MM.1S (cell line): ENCODE data around the gene ZMIZ2.

Experiments used
- DNase-seq: peaks from one replicate; pipeline ENCODE4 v3.0.0-alpha.2; 2015
- H2AFZ ChIP-seq: fragments of 300-600 bp; sonication (generic); 2 replicates; pipeline ENCODE4 v1.6.0; 2016; ENCODE audit warnings: antibody characterized with exemption, low read length
- H3F3A ChIP-seq: fragments of 300-600 bp; sonication (generic); 2 replicates; pipeline ENCODE4 v1.6.1; 2016; ENCODE audit warnings: mild to moderate bottlenecking, antibody characterized with exemption, low read length, moderate library complexity, mixed read lengths; ENCODE audit not compliant: insufficient read depth
- H3K27ac ChIP-seq: fragments of 300-600 bp; sonication (generic); 2 replicates; pipeline ENCODE4 v1.5.1; 2016; ENCODE audit warnings: mild to moderate bottlenecking, low read length
- H3K27me3 ChIP-seq: fragments of 300-600 bp; sonication (generic); replicated peaks from 2 replicates; pipeline ENCODE4 v1.6.0; 2016; ENCODE audit warnings: low read length; ENCODE audit not compliant: insufficient read depth
- H3K36me3 ChIP-seq: fragments of 300-600 bp; sonication (generic); replicated peaks from 2 replicates; pipeline ENCODE4 v1.6.1; 2016; ENCODE audit warnings: mild to moderate bottlenecking, low read length, mixed read lengths; ENCODE audit not compliant: insufficient read depth
- H3K4me1 ChIP-seq: fragments of 300-600 bp; sonication (generic); 2 replicates; pipeline ENCODE4 v1.6.1; 2016; ENCODE audit warnings: low read length, mixed read lengths
- H3K4me2 ChIP-seq: fragments of 300-600 bp; sonication (generic); 2 replicates; pipeline ENCODE4 v1.6.0; 2016; ENCODE audit warnings: low read depth, low read length
- H3K4me3 ChIP-seq: fragments of 300-600 bp; sonication (generic); 2 replicates; pipeline ENCODE4 v1.5.1; 2016; ENCODE audit warnings: low read length, mixed read lengths
- H3K79me2 ChIP-seq: fragments of 300-600 bp; sonication (generic); 2 replicates; pipeline ENCODE4 v1.6.1; 2016; ENCODE audit warnings: mixed run types, low read length, mixed read lengths
- H3K9ac ChIP-seq: fragments of 300-600 bp; sonication (generic); 2 replicates; pipeline ENCODE4 v1.6.1; 2016; ENCODE audit warnings: low read length, mixed read lengths
- H3K9me2 ChIP-seq: fragments of 300-600 bp; sonication (generic); replicated peaks from 2 replicates; pipeline ENCODE4 v1.6.1; 2016; ENCODE audit warnings: mild to moderate bottlenecking, low read length, mixed read lengths; ENCODE audit not compliant: insufficient read depth
- H3K9me3 ChIP-seq: fragments of 300-600 bp; sonication (generic); replicated peaks from 2 replicates; pipeline ENCODE4 v1.6.1; 2016; ENCODE audit warnings: mild to moderate bottlenecking, low read length, mixed read lengths; ENCODE audit not compliant: insufficient read depth
- H4K20me1 ChIP-seq: fragments of 300-600 bp; sonication (generic); 2 replicates; pipeline ENCODE4 v1.6.1; 2016; ENCODE audit warnings: mild to moderate bottlenecking, low read length, moderate library complexity, mixed read lengths; ENCODE audit not compliant: insufficient read depth
- CTCF ChIP-seq: fragments of 300-600 bp; sonication (generic); IDR thresholded peaks from 2 replicates; pipeline ENCODE4 v1.5.1; 2016; ENCODE audit warnings: antibody characterized with exemption, low read length, mixed read lengths
- EZH2 ChIP-seq: fragments of 300-600 bp; sonication (generic); optimal IDR thresholded peaks from 2 replicates; pipeline ENCODE3; 2017; ENCODE audit warnings: low read depth, mild to moderate bottlenecking, antibody characterized with exemption, low read length, mixed read lengths
- EZH2phosphoT487 ChIP-seq: fragments of 300-600 bp; sonication (generic); IDR thresholded peaks from 2 replicates; pipeline ENCODE4 v1.6.1; 2018; ENCODE audit warnings: antibody characterized with exemption, low read length

The ZMIZ2 gene

GRCh38 chr7:44757311-44757710 is 8.7 kb downstream of the ZMIZ2 start:
- no peaks in the 10 kb centered on the region; the same call in 1 of the 2 replicates for H3K4me1 ChIP-seq
- no peaks in the 10 kb centered on the region for H3K36me3 ChIP-seq
- no peak for DNase-seq
- no peak overlapping the region for H3K9ac ChIP-seq
- H4K20me1 ChIP-seq: no peaks in the 10 kb centered on the region; the same call in 1 of the 2 replicates
- peaks cover 48% of the 10 kb centered on the region for H3K79me2 ChIP-seq
- H3K4me2 ChIP-seq: no peak overlapping the region
- no peaks in the 10 kb centered on the region for H3K9me3 ChIP-seq
- TF ChIP-seq EZH2: no peak
- TF ChIP-seq CTCF: no peak
- no peak for TF ChIP-seq EZH2phosphoT487
- no peaks in the 10 kb centered on the region for H3F3A ChIP-seq
- no peaks in the 10 kb centered on the region for H3K27me3 ChIP-seq
- no peak overlapping the region for H3K4me3 ChIP-seq
- no peak overlapping the region for H3K27ac ChIP-seq
- H3K9me2 ChIP-seq: no peaks in the 10 kb centered on the region
- H2AFZ ChIP-seq: no peak overlapping the region

- Histone ChIP-seq H3K36me3 (no peaks in the 10 kb centered on the region), H3F3A (no peaks in the 10 kb centered on the region), H4K20me1 (no peaks in the 10 kb centered on the region; the same call in 1 of the 2 replicates), H3K27ac (no peak overlapping the region), H3K9me3 (no peaks in the 10 kb centered on the region), H3K4me1 (no peaks in the 10 kb centered on the region; the same call in 1 of the 2 replicates), H3K27me3 (no peaks in the 10 kb centered on the region), H2AFZ (no peak overlapping the region), H3K79me2 (peaks cover 44% of the 10 kb centered on the region), H3K4me2 (no peak overlapping the region), H3K4me3 (no peak overlapping the region), H3K9ac (no peak overlapping the region), H3K9me2 (no peaks in the 10 kb centered on the region)
- TF ChIP-seq CTCF (no peak), EZH2 (no peak), EZH2phosphoT487 (no peak)
- DNase-seq: no peak
Measured at GRCh38 chr7:44757739-44758138, 9.1 kb downstream of the ZMIZ2 start.

- no peaks in the 10 kb centered on the region; the same call in 1 of the 2 replicates for H4K20me1 ChIP-seq
- H3K4me1 ChIP-seq: no peaks in the 10 kb centered on the region
- H3K27ac ChIP-seq: no peak overlapping the region
- DNase-seq: no peak
- H3K4me2 ChIP-seq: no peak overlapping the region
- H3K9ac ChIP-seq: no peak overlapping the region
- no peak overlapping the region for H3K4me3 ChIP-seq
- no peaks in the 10 kb centered on the region for H3K9me2 ChIP-seq
- H2AFZ ChIP-seq: no peak overlapping the region
- H3K36me3 ChIP-seq: no peaks in the 10 kb centered on the region
- H3K79me2 ChIP-seq: peaks cover 29% of the 10 kb centered on the region
- H3F3A ChIP-seq: no peaks in the 10 kb centered on the region
- no peaks in the 10 kb centered on the region for H3K27me3 ChIP-seq
- TF ChIP-seq EZH2phosphoT487 (no peak), CTCF (no peak), EZH2 (no peak)
- H3K9me3 ChIP-seq: no peaks in the 10 kb centered on the region
Measured at GRCh38 chr7:44759246-44759645, 10.6 kb downstream of the ZMIZ2 start.
